ENCODE data around the gene BLVRB. TPM values are rescaled to one million over a fixed set of nuclear protein-coding genes. Genes with fewer than 3 reads are reported as not detected.
A peak's percentile ranks its signal among the peaks of the same experiment; 100 is the strongest.

Gene BLVRB
- total RNA-seq, 1 donor from 2014 or later = 132 TPM

DNA sequence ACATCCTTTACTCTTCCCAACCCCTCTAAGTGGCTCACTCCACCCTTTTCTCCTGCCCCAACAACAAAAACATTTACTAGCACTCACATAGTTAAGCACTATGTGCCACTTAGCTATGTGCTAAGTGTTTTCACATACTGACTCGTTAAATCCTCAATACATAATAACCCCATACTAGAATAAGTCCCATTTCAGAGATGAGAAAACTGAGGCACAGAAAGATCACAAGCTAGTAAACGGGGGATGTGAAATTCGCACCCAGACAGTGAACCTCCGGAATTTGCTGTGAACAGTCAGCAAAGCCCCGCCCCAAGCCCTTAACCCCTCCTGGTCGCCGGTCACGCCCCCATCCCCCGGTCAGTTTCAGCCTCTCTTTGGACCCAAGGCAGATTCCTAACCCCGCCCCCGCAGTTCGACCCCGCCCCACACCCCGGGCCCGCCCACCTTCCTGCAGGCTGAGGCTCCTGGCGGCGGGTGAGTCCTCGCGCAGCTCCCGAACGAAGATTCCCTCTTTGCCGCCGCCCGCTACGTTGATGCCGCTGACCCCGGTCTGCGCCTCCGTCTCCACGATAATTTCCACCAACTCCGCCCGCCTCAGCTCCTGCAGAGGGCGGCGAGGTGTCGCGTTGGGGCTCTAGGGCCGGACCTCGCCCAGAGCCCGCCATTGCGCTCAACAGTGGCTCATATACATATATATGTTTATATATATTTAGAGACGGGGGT is 62.1 kb downstream of the BLVRB start:
- TF ChIP-seq, protein P1, sequence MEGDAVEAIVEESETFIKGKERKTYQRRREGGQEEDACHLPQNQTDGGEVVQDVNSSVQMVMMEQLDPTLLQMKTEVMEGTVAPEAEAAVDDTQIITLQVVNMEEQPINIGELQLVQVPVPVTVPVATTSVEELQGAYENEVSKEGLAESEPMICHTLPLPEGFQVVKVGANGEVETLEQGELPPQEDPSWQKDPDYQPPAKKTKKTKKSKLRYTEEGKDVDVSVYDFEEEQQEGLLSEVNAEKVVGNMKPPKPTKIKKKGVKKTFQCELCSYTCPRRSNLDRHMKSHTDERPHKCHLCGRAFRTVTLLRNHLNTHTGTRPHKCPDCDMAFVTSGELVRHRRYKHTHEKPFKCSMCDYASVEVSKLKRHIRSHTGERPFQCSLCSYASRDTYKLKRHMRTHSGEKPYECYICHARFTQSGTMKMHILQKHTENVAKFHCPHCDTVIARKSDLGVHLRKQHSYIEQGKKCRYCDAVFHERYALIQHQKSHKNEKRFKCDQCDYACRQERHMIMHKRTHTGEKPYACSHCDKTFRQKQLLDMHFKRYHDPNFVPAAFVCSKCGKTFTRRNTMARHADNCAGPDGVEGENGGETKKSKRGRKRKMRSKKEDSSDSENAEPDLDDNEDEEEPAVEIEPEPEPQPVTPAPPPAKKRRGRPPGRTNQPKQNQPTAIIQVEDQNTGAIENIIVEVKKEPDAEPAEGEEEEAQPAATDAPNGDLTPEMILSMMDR (IDR thresholded peaks at IDR 0.05) = no peak
- Histone ChIP-seq H3K27ac (peak overlapping the region; percentile 75), H3K4me1 (peaks cover 7% of the 10 kb centered on the region), H3K4me3 (peak overlapping the region; percentile 77), H3K36me3 (no peaks in the 10 kb centered on the region), H3K27me3 (no peaks in the 10 kb centered on the region), H3K9me3 (no peaks in the 10 kb centered on the region)
- ATAC-seq (peak; percentile 93), DNase-seq (peak; percentile 96)
- intact Hi-C loops (cut with DNase I) = no loop called here

DNA sequence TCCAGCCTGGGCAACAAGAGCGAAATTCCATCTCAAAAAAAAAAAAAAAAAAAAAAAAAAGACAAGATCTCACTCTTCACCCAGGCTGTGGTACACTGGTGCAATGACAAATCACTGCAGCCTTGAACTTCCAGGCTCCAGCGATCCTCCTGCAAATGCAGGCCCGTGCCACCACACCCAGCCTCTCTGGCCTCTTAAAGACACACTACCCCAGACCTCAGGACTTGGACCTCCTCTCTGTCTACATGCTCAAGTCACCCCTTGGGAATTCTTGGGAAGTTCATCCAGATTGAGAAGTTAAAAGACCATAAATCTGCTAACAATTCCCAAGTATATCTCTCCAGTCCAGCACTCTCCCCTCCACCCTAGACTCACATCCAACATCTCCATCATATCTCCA is 65.0 kb downstream of the BLVRB start:
- intact Hi-C loops (cut with DNase I) = no loop called here
- no peak for ATAC-seq
- TF ChIP-seq, protein P1 (IDR thresholded peaks at IDR 0.05) = no peak

DNA sequence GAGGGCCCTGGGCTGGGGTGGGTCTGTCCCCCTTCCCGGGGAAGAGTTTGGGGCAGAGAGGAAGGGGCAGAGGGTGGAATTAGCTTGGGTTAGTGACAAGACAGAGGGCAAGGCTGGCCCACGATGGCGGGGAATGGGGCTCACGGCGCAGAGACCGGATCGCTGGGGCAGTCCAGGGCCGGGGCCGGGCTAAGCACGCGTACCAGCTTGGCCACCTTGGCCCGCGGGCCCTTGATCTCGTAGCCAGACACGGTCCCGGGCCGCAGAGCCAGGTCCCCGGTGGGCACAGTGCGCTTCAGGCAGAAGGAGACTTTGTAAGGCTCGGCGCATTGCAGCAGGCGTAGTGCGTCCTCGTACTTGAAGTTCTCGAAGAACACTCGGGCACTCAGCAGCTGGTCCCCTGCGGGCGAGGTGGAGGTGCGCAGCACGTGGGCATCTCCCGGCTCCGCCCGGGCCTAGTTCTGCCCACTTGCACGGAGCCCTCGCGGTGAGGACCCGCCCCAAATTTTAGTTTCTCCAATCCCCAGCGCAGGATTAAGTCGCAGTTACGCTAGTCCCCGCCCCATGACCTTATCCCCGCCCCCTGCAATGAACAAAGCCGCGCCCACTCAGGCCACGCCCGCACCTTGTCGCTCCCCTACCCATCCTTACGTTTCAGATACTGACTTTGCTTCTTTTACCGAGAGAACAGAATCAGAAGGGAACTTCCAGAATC is 67.0 kb downstream of the BLVRB start:
- DNase-seq = peak; percentile 84
- no peak overlapping the region for H3K4me3 ChIP-seq
- TF ChIP-seq, protein P1 (IDR thresholded peaks at IDR 0.05) = no peak

More for the DNA sequence above, 65.0 kb downstream of the BLVRB start:
- Histone ChIP-seq H3K27me3 (no peaks in the 10 kb centered on the region), H3K27ac (no peak overlapping the region), H3K4me3 (no peak overlapping the region), H3K36me3 (no peaks in the 10 kb centered on the region), H3K4me1 (peaks cover 9% of the 10 kb centered on the region), H3K9me3 (no peaks in the 10 kb centered on the region)
- DNase-seq = no peak

More for the DNA sequence above, 67.0 kb downstream of the BLVRB start:
- intact Hi-C loops (cut with DNase I) = no loop called here
- H3K27ac ChIP-seq = no peak overlapping the region
- H3K27me3 ChIP-seq = no peaks in the 10 kb centered on the region
- no peaks in the 10 kb centered on the region for H3K36me3 ChIP-seq
- ATAC-seq = peak; percentile 78
- no peaks in the 10 kb centered on the region for H3K9me3 ChIP-seq
- H3K4me1 ChIP-seq = peaks cover 10% of the 10 kb centered on the region

Other genes starting within 250 kb of the BLVRB start
- gene TTC9B, start 247.4 kb downstream of the BLVRB start, total RNA-seq = not detected
- not detected for gene CCNP, start 239.1 kb downstream of the BLVRB start, total RNA-seq
- 103 TPM for gene AKT2, start 180.4 kb downstream of the BLVRB start, total RNA-seq
- 16.1 TPM for gene C19orf47, start 117.3 kb downstream of the BLVRB start, total RNA-seq
- 432 TPM for gene PLD3, start 117.0 kb downstream of the BLVRB start, total RNA-seq
- gene HIPK4, start 75.6 kb downstream of the BLVRB start, total RNA-seq = 0.64 TPM
- gene PRX, start 52.4 kb downstream of the BLVRB start, total RNA-seq = 36.2 TPM
- 22.1 TPM for gene SERTAD1, start 39.8 kb downstream of the BLVRB start, total RNA-seq
- gene SERTAD3, start 21.4 kb downstream of the BLVRB start, total RNA-seq = 32.6 TPM
- gene SPTBN4, start 1.3 kb upstream of the BLVRB start, total RNA-seq = 1.5 TPM
- 68.1 TPM for gene SHKBP1, start 111.1 kb upstream of the BLVRB start, total RNA-seq
- 430 TPM for gene LTBP4, start 135.6 kb upstream of the BLVRB start, total RNA-seq
- 19.5 TPM for gene NUMBL, start 224.9 kb upstream of the BLVRB start, total RNA-seq